Activated B cell treated with CpG ODN at 0.5 μM for 24 hours (primary cell): Measurements from ENCODE around the gene ARHGAP15. TPM values are rescaled to one million over a fixed set of nuclear protein-coding genes. Genes with fewer than 3 reads are reported as not detected.

Experiments used
- ATAC-seq: fragments of 200-7000 bp; cut with Tn5 transposase; one replicate; pipeline ENCODE4 v1.10.0; 2021; ENCODE audit warnings: low read depth, mild to moderate bottlenecking, moderate library complexity
- CTCF ChIA-PET: fragments of 350-600 bp; sonication (Branson Sonifier 250); formaldehyde crosslinking; loops from one replicate; lab custom pipeline; 2021; ENCODE audit warnings: antibody characterized with exemption; lab: Charles Lee
- POLR2A ChIA-PET: fragments of 350-600 bp; sonication (Branson Sonifier 250); formaldehyde crosslinking; loops from one replicate; lab custom pipeline; 2021; ENCODE audit warnings: antibody characterized with exemption; lab: Charles Lee
- DNase-seq: peaks from one replicate; pipeline ENCODE4 v3.0.0; 2022
- H3K27ac Mint-ChIP-seq: one replicate; pipeline ENCODE4 v1.8.0; 2020; ENCODE audit warnings: mixed read lengths
- H3K27me3 Mint-ChIP-seq: one replicate; pipeline ENCODE4 v1.8.0; 2021; ENCODE audit warnings: mixed read lengths
- H3K36me3 Mint-ChIP-seq: one replicate; pipeline ENCODE4 v1.8.0; 2021; ENCODE audit warnings: low read depth, mixed read lengths
- H3K4me1 Mint-ChIP-seq: one replicate; pipeline ENCODE4 v1.8.0; 2021; ENCODE audit warnings: mixed read lengths
- H3K4me3 Mint-ChIP-seq: one replicate; pipeline ENCODE4 v1.8.0; 2020; ENCODE audit warnings: mild to moderate bottlenecking, mixed read lengths
- H3K9me3 Mint-ChIP-seq: one replicate; pipeline ENCODE4 v1.8.0; 2020; ENCODE audit warnings: mixed read lengths
- intact Hi-C: fragments of 100-400 bp; cut with micrococcal nuclease; formaldehyde crosslinking; loops from one replicate; pipeline ENCODE4 v1.15.1; 2024
- total RNA-seq: library from RNA; stranded (reverse); gene quantifications from 2 replicates; pipeline ENCODE4 v1.2.3, GENCODE V29; 2022
- TF ChIP-seq, protein P1 (sequence below): fragments of 200-600 bp; IDR thresholded peaks from one replicate; pipeline ENCODE4 v1.8.0; 2022; ENCODE audit warnings: antibody characterized with exemption, mild to moderate bottlenecking

Gene ARHGAP15
- total RNA-seq, 1 donor from 2014 or later = 112 TPM

DNA sequence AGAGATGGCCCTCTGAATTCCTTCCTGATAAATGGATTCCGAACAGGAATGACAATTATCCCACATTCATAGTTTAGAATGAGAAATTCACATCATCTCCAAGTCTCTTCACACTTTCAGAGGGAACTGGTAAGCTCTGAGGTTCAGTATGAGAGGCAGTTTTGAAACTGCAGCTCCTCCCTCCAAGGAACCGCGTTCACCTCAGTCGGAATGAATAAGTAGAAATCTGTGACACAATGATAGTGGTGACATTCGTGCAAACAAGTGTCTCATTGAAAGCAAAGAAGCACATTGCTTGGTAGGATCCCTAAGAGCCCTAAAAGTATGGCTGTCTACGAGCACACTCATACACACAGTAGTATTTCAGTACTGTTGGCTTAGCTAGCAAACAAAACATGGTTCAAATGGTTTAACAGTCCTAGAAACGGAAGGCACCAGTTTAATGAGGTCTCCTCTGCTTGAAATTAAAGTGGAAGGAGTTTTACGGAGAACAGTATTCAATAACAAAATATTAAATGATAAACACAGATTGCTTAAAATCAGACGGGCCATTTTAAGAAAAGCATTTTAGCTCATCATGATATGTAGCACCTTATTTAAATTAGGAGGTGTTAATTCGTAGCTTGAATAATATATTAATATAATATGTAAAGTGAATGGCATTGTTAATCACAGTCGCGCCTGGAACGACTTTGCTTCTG lies 225.0 kb downstream of the ARHGAP15 start:
- Mint-ChIP-seq H3K27ac (no peak overlapping the region), H3K36me3 (peaks cover 25% of the 10 kb centered on the region), H3K9me3 (no peaks in the 10 kb centered on the region), H3K4me3 (no peak overlapping the region), H3K27me3 (no peaks in the 10 kb centered on the region), H3K4me1 (peaks cover 7% of the 10 kb centered on the region)
- TF ChIP-seq, protein P1, sequence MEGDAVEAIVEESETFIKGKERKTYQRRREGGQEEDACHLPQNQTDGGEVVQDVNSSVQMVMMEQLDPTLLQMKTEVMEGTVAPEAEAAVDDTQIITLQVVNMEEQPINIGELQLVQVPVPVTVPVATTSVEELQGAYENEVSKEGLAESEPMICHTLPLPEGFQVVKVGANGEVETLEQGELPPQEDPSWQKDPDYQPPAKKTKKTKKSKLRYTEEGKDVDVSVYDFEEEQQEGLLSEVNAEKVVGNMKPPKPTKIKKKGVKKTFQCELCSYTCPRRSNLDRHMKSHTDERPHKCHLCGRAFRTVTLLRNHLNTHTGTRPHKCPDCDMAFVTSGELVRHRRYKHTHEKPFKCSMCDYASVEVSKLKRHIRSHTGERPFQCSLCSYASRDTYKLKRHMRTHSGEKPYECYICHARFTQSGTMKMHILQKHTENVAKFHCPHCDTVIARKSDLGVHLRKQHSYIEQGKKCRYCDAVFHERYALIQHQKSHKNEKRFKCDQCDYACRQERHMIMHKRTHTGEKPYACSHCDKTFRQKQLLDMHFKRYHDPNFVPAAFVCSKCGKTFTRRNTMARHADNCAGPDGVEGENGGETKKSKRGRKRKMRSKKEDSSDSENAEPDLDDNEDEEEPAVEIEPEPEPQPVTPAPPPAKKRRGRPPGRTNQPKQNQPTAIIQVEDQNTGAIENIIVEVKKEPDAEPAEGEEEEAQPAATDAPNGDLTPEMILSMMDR = no peak
- no peak for ATAC-seq
- DNase-seq = no peak
- intact Hi-C loops = no loop called here
- ChIA-PET POLR2A (no interaction called here), CTCF (no interaction called here)

DNA sequence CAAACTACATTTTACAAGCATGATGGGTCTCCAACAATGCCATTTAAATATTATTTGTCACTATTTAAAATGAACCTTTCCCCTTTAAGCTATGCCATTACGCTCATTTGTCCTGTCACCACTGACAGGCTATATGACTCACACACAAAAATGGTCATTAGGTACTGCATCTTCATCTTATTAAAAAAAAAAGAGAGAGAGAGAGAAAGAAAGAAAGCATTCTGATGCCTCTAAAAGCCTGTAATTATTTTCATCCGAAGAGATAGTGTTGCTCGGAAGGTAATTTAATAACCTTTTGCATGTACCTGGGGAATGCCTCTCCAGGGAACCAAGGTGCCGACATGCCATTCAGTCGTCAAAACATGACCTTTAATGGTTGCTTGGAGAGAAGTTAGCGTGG lies 226.7 kb downstream of the ARHGAP15 start:
- Mint-ChIP-seq H3K4me1 (peaks cover 7% of the 10 kb centered on the region), H3K36me3 (peaks cover 34% of the 10 kb centered on the region), H3K27ac (no peak overlapping the region), H3K27me3 (no peaks in the 10 kb centered on the region), H3K9me3 (no peaks in the 10 kb centered on the region), H3K4me3 (no peak overlapping the region)
- ChIA-PET CTCF (no interaction called here), POLR2A (no interaction called here)
- ATAC-seq (no peak), DNase-seq (no peak)
- intact Hi-C loops = no loop called here
- TF ChIP-seq, protein P1 = no peak

DNA sequence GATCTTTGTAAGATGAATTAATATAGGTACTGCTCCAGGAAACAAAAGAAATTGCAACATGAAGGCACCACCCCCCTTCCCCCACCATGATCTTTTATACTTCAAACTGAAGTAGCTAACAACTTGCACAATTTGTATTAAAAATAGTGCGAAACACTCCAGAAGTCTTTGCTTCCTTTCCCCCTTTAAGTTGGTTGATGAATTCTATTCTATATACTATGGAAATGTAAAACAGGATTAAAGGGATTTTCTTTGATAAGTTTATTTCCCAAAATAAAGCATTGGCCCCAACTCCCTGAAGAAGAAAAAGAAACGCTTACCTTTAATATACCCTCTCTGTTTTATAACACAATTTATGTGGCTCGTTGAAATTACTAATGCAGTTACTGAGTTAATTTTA lies 227.1 kb downstream of the ARHGAP15 start:
- ChIA-PET POLR2A (no interaction called here), CTCF (no interaction called here)
- H3K9me3 Mint-ChIP-seq = no peaks in the 10 kb centered on the region

DNA sequence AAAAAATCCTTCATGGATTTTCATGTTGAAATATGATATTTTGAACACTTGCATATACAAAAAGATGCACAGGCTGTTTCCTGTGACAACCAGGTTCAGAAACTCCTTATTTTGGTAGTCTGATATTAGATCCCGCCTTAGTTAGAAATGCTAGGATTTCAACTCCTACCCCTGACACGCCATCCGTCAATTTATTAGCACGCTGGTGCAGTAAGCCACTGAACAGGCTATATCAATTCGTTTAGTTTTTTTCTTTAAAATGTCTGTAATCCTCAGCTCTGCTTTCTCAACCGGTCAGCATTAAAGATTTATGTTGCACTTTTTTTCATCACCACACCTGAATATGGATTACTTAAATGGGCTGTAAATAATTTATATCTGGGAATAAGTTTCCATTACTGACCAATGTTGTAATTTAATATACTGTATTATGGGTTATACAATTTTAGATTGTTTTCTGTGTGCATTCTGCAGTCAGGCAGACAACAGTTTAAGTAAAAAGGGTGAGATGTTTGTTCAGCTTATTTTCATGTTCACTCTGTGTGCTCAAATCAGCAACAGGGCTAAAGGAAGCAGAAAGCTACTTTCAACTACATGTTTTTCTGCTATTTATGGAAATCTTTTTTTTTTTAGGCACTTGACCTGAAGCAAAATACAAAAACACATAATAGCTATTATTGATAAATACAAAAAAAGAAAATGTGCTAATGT lies 227.7 kb downstream of the ARHGAP15 start:
- Mint-ChIP-seq H3K9me3 (no peaks in the 10 kb centered on the region), H3K27ac (no peak overlapping the region), H3K4me1 (peaks cover 7% of the 10 kb centered on the region), H3K36me3 (peaks cover 30% of the 10 kb centered on the region), H3K4me3 (no peak overlapping the region), H3K27me3 (no peaks in the 10 kb centered on the region)
- intact Hi-C loops = no loop called here
- ATAC-seq (no peak), DNase-seq (no peak)
- TF ChIP-seq, protein P1 = no peak
- CTCF ChIA-PET = no interaction called here
- POLR2A ChIA-PET = no interaction called here

More for the DNA sequence above, 227.1 kb downstream of the ARHGAP15 start:
- Mint-ChIP-seq H3K27ac (no peak overlapping the region), H3K4me3 (no peak overlapping the region), H3K27me3 (no peaks in the 10 kb centered on the region), H3K4me1 (peaks cover 7% of the 10 kb centered on the region), H3K36me3 (peaks cover 32% of the 10 kb centered on the region)
- intact Hi-C loops = no loop called here
- ATAC-seq (no peak), DNase-seq (no peak)
- TF ChIP-seq, protein P1 = no peak

DNA sequence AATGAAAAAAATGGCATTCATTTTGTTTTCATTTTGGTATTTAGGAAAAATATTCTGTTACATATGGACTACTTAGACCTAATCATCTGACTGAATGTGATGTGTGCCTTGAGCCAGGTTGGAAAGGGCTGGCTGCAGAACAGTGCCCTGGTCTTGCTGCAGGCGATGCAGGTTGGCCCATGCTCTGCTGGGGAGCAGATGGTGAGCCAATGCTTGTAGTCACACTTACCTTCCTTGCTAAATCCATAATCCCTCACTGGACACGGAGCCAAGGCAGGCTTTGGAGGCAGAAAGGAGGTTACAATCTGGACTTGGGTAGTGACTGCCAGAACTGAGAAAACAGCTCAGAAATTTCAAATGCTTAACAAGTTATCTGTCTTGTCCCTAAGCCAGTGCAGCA lies 228.7 kb downstream of the ARHGAP15 start:
- no peak for DNase-seq
- ChIA-PET CTCF (no interaction called here), POLR2A (no interaction called here)
- Mint-ChIP-seq H3K4me3 (no peak overlapping the region), H3K4me1 (peaks cover 7% of the 10 kb centered on the region), H3K27me3 (no peaks in the 10 kb centered on the region), H3K9me3 (no peaks in the 10 kb centered on the region), H3K27ac (no peak overlapping the region), H3K36me3 (peaks cover 37% of the 10 kb centered on the region)
- ATAC-seq = no peak
- intact Hi-C loops = no loop called here
- TF ChIP-seq, protein P1 = no peak
